Suppressor macrophage (primary cell): ENCODE results near the gene PNPLA3.
"Not testable (repeated sequence)": the region's sequence is repeated elsewhere in the genome, so short reads cannot be mapped to it uniquely, and the experiment has no call there.

Source experiments
- DNase-seq, 4 experiments: peaks; one replicate each; pipeline ENCODE4 v3.0.0-alpha.2; 2020 to 2022

Gene PNPLA3

DNA sequence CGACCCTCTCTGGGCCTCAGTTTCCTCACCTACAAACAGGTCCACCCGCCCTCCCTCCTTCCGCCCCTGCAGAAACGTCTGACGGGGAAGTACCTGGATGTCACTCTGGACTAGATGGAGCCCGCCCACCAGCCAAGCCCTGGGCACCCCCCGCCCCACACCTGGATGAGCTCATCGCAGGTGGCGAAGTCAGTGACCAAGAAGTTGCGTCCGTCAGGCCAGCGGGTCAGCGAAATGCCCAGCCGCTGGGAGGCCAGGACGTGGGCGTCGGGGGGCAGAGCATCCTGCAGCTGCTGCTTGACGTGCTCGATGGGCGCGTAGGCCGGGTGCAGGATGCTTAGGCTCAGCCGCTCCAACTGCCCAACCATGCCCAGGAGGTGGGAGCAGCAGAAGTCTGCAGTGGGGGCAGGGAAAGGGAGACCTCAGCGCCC lies 32.7 kb upstream of the PNPLA3 start:
- no peak for DNase-seq

DNA sequence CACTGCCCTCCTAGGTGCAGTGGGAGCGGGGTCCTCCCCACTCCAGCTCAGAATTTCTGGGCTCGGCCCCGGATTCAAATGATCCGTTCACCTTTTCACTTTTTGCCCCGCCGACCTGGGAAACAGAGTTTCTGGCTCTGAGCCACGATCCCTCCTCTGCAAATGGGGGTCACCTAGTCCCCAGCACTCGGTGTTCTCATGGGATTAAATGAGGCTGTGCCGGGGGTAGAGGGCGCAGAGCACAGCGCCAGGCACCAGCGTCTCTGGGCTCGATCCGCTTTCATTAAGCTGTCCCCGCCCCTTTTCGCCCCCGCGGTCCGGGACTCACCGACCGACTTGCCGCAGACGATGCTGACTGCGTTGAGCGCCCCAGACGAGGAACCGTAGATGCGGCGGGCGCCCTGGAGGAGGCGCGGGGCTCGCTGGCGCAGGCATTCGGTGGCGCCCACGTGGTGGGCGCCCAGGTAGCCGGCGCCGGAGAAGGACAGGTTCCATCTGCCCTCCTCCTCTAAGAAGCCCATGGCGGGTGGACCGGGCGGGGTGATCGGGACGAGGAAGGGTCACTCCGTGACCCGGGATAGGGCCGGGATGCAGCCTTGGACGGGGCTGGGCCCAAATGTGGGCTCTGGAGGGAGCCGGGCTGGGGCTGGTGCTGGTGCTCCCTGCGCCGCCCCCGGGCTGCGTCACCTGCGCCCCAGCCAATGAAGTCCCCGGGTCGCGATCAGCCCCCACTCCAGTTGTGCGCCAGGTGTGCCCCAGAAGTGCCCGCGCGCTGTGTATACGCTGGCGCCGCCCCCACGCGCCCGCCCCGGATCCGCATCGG lies 32.0 kb upstream of the PNPLA3 start, which contains the start of gene PNPLA5:
Gene PNPLA5 (minus strand): TSS at position 654 of the 823 bp plus-strand sequence. CDS start 133 bp downstream, at position 521.
- peak; percentile 20 to 60 (median 30) for DNase-seq

DNA sequence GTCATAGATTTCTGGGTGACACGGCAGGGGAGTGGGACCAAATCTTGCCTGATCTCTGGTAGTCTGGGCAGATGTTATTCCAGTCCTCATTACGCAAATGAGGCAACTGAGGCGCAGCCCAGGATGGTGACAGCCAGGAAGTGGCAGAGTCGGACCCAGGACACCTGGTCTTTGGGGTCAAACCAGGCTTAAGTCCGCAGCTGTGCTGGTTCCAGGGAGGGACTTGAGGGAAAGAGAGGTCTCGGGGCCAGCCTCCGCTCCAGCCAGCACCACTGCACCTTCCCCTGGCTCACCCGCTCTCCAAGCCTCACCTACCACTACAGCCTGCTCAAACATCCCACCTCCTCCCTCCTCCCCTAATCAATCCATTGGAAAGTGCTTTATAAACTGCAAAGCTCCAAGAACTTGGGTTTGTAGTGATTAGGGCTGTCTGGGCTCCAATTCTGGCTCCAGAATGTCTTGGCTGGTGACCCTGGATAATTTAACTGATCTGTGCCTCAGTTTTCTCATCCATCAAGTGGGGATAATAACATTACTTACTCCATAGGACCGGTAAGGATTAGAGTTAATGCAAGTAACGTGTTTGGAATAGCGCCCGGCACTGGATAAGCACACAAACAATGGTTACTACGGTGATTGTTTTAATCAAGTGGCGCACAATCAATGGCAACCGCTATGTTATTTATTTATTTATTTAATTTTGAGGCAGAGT lies 31.3 kb upstream of the PNPLA3 start:
- no peak for DNase-seq

DNA sequence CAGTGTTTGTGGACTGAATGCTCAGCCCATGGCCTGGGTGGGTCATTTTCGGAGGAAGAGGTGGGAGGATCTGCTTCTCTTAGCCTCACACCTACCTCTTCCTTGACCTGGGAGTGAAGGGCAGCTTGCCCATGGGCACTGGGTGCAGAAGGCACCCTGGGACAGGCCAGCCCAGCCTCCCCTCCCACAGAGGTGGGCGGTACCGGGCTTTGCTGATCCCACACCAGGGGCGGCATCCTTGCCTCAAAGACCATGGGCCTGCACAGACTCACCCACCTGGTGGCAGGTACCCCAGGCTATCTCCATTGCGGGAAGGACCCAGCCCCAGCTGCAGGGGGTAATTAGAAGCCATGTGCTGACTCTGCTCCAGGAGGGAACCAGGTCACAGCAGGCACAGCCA lies 30.3 kb upstream of the PNPLA3 start:
- DNase-seq: no peak

DNA sequence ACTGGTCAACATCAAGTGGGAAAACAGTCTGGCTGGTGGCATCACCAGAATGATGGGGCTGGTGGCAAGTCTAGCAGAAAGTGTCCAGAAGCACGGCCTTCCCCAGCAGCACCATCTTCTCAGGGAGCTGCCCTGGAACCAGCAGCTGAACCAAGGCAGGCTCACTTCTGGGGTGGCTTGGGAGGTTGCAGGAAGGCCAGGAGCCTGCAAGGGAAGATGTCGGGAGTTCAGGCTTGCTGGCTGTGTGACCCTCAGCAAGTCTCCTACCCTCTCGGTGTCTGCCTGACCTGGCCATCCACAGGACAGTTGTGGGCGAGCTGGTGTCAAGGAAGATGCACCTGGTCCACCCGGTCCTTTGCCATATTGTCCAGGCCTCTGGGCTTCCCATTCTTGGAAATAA lies 29.5 kb upstream of the PNPLA3 start:
- DNase-seq: no peak

DNA sequence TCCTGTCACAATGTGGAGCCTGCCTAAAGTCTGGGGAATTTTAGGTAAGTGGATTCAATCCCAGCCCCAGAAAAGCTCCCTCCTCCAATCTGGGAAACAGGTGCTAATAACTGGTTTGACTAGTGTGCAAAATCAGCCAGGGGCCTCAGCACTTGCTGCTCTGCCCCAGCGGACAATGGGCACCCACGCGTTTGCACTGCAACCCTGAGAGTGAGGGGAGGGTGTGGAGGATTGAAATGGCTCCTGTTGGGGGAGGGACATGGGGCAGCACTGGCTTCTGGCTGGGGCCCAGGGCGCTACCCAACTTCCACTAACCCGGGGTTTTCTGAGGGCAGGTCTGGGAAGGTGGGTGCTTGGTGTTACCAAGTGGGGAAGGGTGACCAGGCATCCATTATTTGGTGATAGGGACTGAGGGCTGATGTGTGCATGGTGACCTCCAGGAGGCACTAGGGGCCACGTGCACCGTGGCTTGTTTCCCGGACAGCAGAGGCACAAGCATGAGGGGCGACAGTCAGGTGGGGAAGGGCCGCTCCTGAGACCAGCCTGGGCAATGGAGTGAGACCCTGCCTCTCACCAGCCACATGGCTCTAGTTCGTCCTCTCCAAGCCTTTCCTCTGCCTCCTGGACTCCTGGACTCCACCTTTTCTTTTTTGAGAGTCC lies 27.5 kb upstream of the PNPLA3 start:
- peak in 2 of 4 experiments; percentile 13 to 17 for DNase-seq

DNA sequence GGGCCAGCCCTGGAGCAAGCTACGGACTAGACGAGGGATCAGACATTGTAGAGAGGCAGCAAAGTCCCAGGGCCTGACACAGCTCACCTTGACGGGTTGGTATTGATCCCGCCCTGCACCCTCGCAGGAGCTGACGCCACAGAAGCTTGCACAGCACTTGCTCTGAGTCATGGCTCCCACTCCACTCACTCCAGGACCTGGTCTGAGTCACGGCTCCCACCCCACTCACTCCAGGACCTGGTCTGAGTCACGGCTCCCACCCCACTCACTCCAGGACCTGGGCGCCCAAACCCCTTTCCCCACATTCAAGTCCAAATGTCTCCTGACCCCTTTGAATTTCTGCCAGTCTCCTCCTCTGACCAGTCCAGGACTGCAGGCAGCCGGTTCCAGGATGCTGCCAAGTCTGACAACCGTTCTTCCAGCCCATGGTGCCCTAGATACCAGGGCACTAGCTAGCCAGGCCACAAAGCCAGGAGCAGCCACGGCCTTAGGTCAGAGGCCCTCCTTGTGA lies 25.8 kb upstream of the PNPLA3 start:
- no peak for DNase-seq

DNA sequence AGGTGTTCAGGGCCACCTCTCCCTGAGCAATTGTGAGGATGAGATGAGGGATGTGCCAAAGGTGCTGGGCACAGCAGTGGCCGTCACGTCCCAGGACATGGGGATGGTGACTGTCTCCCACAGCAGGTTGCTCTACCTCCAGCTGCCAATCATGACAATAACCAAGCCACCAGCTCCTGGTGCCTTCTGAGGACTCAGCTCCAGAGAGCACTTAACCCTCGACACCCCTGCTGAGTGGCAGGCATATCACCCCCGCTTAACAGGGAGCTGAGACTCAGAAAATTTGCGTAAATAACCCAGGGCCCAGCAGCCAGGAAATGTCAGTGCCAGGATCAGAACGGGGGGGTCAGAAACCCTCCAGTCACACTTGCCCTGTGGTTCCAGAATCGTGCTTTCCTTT lies 23.4 kb upstream of the PNPLA3 start:
- DNase-seq: no peak

DNA sequence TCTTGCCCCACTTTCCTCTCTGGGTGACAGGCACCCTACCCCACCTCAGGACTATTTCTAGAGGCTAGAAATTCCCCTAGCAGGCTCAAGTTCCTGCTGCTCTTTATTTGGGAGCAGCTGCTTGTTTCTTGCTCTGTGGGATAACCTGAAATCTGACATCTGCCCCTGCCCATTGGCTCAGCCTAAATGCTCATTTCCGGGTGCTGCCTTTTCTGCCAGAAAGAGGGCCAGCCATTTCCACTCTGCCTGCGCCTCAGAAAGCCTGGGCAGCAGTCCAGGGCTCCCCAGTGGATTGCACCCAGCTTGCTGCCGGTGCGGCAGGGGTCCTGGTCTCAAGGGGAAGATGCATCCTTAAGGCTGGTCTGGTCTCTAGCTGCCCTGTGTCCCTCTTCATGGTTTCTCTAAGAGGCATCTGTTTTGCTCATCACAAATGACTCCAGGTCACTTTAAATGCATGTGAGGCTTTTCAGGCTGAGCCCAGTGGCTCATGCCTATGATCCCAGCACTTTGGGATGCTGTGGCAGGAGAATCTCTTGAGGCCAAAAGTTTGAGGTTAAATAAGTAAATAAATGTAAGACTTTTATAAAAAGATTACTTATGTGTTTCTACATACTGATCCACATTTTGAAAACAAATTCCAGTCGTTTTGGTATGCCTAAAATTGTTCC lies 21.5 kb upstream of the PNPLA3 start:
- no peak for DNase-seq

DNA sequence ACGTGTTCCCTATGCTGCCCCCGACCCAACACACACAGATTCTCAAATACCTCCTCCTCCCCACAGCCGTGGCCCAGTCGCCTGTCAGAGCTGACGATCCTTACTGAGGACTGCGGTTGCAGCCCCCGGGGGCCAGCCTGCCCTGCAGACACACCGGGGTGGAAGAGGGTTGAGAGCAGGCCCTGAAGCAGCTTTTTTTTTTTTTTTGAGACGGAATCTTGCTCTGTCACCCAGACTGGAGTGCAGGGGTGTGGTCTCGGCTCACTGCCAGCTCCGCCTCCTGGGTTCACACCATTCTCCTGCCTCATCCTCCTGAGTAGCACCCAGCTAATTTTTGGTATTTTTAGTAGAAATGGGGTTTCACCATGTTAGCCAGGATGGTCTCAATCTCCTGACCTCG lies 20.6 kb upstream of the PNPLA3 start:
- DNase-seq: not testable (repeated sequence)

DNA sequence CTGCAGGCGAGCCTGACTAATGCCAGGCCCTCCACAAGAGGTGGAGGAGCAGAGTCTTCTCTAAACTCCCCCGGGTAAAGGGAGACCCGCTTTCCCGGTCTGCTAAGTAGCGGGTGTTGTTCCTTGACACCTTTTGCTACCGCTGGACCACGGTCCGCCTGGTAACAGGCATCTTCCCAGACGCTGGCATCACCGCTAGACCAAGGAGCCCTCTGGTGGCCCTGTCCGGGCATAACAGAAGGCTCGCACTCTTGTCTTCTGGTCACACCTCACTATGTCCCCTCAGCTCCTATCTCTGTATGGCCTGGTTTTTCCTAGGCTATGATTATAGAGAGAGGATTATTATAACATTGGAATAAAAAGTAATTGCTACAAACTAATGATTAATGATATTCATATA lies 19.2 kb upstream of the PNPLA3 start:
- not testable (repeated sequence) for DNase-seq

DNA sequence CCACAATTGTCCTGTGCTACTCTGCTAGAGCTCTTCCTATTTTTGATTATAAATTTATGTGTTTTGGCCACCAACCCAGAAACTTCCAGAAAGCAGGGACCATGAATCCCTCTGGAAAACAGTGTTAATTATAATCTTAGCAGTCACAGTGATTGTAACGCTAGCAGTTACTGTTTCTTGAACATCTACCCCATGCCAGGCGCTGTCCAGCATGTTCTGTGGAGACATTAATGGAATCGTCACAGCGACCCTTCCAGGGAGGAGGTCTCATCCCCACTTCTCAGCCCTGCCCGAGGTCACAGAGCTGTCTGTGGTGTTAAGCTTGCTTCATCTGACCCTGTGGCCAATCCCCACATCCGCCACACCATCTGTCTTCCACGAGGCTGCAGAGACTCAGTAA lies 17.9 kb upstream of the PNPLA3 start:
- DNase-seq: no peak

DNA sequence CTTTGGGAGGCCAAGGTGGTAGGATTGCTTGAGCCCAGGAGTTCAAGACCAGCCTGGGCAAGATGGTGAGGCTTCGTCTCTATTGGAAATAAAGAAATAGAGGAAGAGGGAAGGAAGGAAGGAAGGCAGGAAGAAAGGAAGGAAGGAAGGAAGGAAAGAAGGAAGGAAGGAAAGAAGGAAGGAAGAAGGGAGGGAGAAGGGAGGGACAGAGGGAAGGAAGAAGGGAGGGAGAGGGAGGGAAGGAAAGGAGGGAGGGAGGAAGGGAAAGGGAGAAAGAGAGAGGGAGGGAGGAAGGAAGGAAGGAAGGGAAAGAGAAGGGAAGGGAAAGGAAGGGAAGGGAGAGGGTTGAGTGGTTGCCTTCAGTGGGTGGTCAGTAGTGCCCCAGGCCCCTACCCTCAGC lies 13.9 kb upstream of the PNPLA3 start:
- no peak for DNase-seq

DNA sequence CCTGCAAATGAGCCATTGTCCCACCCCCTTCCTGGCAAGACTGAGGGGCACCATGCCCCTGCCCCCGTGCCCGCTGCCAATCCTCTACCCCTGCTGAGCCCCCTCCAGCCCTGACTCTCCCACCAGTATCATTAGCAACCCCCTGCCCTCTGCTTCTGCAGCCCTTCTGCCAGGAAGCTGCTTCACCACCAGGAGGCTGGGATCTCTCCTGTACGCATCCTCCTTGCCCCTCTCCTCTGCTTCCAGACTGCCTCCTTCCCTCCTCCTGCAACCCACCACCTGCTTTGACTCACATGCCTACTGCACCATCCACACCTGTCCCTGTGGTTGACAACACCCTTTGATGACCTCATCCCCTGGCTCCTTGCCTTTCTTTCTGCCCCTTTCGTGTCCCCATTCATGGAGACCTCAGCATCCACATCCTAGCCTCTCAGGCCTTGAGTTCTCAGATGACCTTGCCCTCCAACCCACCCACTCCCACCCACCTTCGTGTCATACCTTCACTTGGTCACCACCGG lies 13.4 kb upstream of the PNPLA3 start:
- no peak for DNase-seq

DNA sequence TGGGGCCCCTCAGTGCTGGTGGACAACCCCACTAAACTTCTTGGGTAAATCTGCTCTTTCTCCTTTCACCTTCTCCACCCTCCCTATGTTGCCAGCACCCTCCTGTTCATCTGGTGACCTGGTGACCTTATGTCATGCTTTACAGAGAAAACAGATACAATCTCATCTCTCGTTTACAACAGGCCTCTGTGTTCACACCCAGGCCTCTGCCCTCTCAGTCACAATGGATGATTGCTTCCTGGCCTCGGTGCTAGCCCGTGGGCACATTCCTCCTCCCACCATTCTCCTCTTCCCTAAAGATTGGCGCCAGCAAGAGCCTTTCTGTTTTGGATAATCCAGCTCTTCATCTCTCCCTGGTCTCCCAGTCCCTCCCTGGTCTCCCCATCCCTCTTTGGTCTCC lies 12.3 kb upstream of the PNPLA3 start:
- DNase-seq: peak in 1 of 4 experiments; percentile 23

DNA sequence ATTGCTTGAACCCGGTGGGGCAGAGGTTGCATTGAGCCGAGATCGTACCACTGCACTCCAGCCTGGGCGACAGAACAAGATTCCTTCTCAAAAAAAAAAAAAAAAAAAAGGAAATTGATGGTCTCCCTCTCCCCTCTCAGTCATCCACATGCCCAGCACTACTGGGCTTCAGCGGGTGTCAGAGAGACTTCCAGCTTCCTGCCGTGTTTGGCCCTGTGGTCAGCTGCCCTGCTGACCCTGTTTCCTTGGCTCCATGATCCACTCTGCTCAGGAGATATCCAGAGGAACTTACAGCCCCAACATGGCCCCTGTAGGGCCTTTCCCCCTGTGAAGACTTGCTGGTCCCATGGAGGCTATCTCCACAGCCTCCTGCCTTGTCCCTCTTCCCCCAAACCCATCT lies 6.1 kb upstream of the PNPLA3 start:
- DNase-seq: peak in 3 of 4 experiments; percentile 72 to 80 (median 80)

DNA sequence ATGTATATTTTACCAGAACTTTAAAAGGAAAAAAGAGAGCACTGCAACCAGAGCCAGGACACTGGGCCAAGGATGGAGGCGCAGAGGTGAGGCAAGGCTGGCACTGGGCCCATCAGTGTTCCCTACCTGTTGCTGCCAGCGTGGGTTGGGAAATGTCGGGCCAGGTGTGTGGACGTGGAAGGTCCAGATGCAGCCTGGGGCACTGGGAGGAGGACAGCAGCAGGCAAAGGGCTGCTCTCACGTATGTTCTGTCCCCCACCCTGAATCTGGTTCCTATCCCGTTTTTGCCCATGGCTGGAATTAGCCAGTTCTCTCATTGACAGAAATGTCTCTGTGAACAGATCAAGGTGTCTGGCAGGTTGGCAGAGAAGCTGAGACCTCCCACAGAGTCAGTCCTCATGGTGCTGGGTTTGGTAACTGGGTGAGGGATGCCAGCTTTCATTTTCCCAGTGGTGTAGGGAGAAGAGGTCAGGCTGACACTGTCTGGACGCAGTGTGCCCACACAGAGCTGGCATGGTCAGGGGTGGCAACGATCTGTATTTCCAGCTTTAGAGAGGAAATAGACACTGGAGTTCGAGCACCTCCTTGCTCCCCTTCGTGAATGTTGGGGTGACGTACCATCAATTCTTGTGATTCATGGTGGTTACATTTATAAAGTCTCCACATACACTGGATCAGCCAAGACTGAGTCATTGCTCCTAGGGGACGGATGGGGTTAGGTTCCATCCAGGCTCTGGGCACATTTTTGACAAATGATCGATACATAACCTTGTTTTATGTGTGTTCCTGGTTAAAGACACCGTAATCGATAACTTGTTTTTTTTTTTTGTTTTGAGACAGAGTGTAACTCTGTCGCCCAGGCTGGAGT lies 4.3 kb upstream of the PNPLA3 start:
- no peak for DNase-seq

DNA sequence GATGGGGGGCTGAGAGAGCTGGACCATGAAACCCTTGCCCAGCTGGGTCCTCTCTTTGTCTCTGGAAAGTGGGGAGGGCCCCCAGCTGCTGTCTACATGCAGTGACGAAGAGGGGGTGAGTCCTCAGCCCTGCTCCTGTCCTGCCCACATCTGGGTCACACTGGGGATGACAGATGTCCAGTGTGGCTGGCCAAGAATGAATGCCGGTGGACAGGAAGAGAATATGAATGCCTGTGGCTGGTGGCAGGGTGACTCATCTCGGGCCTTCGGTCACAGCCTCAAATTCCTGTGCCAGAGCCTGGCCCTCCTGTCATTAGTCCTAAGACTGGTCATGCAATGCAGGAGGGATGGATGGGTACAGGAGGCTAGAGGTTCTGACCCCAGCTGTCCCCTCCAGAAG lies 2.2 kb upstream of the PNPLA3 start:
- peak; percentile 37 to 63 (median 44) for DNase-seq

DNA sequence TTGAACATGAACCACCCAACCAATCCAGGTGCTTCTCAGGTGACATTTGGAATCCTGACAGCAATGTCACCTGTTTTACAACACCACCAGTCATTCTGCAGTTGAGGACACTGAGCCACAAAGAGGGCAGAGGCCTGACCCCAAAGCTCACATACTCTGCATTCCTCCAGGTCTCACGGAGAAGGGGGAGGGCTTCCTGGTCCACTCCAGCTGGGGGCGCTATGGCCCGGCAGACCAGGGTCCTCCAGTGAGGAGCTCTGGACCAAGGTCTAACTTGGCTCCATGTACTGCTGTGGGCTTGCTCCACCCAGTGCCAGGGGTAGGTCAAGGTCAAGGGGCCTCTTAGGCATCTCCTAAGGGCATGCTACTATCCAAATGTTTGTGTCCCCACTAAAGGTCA lies 1.5 kb upstream of the PNPLA3 start:
- no peak for DNase-seq

DNA sequence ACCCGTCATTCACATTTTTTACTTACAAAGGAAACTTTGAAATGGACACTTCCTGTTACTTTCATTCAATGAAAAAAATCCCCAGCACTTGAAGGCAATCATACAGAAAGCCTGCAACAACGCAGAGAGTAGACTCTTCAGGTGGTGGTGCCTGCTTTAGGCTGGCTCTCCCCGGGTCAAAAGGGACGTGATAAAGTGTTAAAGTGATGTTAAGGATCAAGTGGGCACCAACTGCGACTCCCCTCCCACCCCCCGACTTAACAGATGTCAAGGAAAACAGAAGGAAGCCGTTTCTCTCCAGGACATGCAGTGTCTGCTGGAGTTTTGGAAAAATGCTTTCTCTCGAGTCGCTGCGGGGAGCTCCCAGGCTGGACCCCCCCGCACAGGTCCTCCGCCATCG lies 414 bp upstream of the PNPLA3 start:
- peak; percentile 6 to 39 (median 24) for DNase-seq

DNA sequence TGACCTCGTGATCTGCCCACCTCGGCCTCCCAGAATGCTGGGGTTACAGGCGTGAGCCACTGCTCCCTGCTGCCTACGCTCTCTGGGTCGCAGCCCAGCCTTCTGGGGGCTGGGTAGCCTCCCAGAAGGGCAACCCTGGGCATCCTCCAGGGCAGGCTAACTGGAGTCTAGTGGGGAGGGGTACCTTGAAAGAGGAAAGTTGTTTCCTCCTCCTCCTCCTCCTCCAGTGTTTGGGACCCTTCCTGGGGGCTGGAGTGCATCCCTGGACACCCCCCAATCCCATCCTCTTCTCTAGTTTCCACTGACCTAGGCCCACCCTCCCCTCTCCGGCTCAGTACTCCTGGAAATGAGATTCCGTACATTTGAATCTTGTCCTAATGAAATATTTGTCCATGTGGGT lies 1.3 kb downstream of the PNPLA3 start:
- no peak for DNase-seq
